Mammary epithelial cell (primary cell): Measurements from ENCODE around the gene EEF1A1.

ENCODE experiments used
- CTCF ChIP-seq, 2 donors: IDR thresholded peaks in 1 of 2; conservative IDR thresholded peaks in 1 of 2; 2 replicates each; pipeline ENCODE4 v1.5.1; 2011 to 2012; ENCODE audit warnings: inconsistent platforms in 2 of 2, low read length in 2 of 2, mild to moderate bottlenecking in 2 of 2, control low read depth in 1 of 2, low read depth in 1 of 2; ENCODE audit not compliant: insufficient read depth in 1 of 2; ENCODE audit errors: extremely low read depth in 1 of 2
- EZH2 ChIP-seq: IDR thresholded peaks from 2 replicates; pipeline ENCODE4 v1.6.1; 2012; ENCODE audit warnings: low read length, inconsistent platforms, borderline replicate concordance

- TF ChIP-seq EZH2 (no peak), CTCF (conservative IDR thresholded peaks at IDR 0.05 in 1 of 2, IDR thresholded peaks at IDR 0.05 in 1 of 2; ENCODE audit: extremely low read depth in 1 of 2, insufficient read depth in 1 of 2, low read depth in 1 of 2, low read length in 2 of 2) (no peak)
Measured at GRCh38 chr6:73537677-73538076, 16.8 kb upstream of the EEF1A1 start.
